ENCODE data around the gene ANKFY1. TPM values are rescaled to one million over a fixed set of nuclear protein-coding genes. Genes with fewer than 3 reads are reported as not detected.

The ANKFY1 gene
- total RNA-seq, 1 experiment from 2014 or later: 38.6 TPM

GRCh38 chr17:4161967-4162305, 101.8 kb downstream of the ANKFY1 start:
- intact Hi-C loops (cut with micrococcal nuclease; ENCODE audit: unreplicated experiment): no loop called here
- ChIA-PET CTCF (interaction anchor here (0.7 kb wide), 1 partner anchor 38 kb away, joined by 3 read pairs; no protein-coding TSS in a partner anchor), POLR2A (no interaction called here)
- H3K4me3 ChIP-seq (ENCODE audit: low read depth in 2 of 2, low read length in 2 of 2): no peak overlapping the region
- TF ChIP-seq POLR2AphosphoS5 (IDR thresholded peaks at IDR 0.05; ENCODE audit: low read depth, low read length): no peak
- no peak for TF ChIP-seq CTCF (IDR thresholded peaks at IDR 0.05)
- no peak for TF ChIP-seq SIN3A (IDR thresholded peaks at IDR 0.05; ENCODE audit: borderline replicate concordance, insufficient read depth, low read depth, low read length)
- no peak for TF ChIP-seq REST (IDR thresholded peaks at IDR 0.05; ENCODE audit: insufficient read depth in 1 of 2, low read depth in 2 of 2, low read length in 1 of 2)
- TF ChIP-seq TCF7L2 (IDR thresholded peaks at IDR 0.05; ENCODE audit: low read depth, low read length): no peak
- BruUV-seq (replicated peaks): no TSS peak
- peaks cover 2% of the 10 kb centered on the region; the same call in 1 of the 2 replicates for H3K36me3 ChIP-seq (ENCODE audit: control insufficient read depth, insufficient read depth, low read length)
- DNase-seq (ENCODE audit: low read depth, low spot score) (no peak), ATAC-seq (peak; percentile 55)
- no peaks in the 10 kb centered on the region for H3K9me3 ChIP-seq (ENCODE audit: control insufficient read depth, insufficient read depth, low read depth, low read length)
- H3K4me1 ChIP-seq (ENCODE audit: control insufficient read depth, insufficient read depth, low read length): peaks cover 38% of the 10 kb centered on the region
- H3K27me3 ChIP-seq (ENCODE audit: control insufficient read depth, insufficient read depth, low read length): no peaks in the 10 kb centered on the region
- in situ Hi-C loops (cut with HindIII; ENCODE audit: low pct_unique_long_range_greater_than_20kb, low sequenced_read_pairs): no loop called here
- peak overlapping the region; percentile 95 for H3K27ac ChIP-seq (ENCODE audit: low read length)

GRCh38 chr17:4161192-4161966, 102.4 kb downstream of the ANKFY1 start:
- BruUV-seq (replicated peaks): no TSS peak
- TF ChIP-seq POLR2AphosphoS5 (IDR thresholded peaks at IDR 0.05; ENCODE audit: low read depth, low read length) (peak; percentile 81), TCF7L2 (IDR thresholded peaks at IDR 0.05; ENCODE audit: low read depth, low read length) (peak; percentile 30; the same call in 1 of the 2 replicates), SIN3A (IDR thresholded peaks at IDR 0.05; ENCODE audit: borderline replicate concordance, insufficient read depth, low read depth, low read length) (no peak; the same call in 1 of the 2 replicates), CTCF (IDR thresholded peaks at IDR 0.05) (no peak), REST (IDR thresholded peaks at IDR 0.05; ENCODE audit: insufficient read depth in 1 of 2, low read depth in 2 of 2, low read length in 1 of 2) (no peak)
- ChIA-PET CTCF (interaction anchor here (0.7 to 0.8 kb wide), 2 partner anchors 38 to 260 kb away, joined by 3 read pairs; no protein-coding TSS in a partner anchor), POLR2A (interaction anchor here (0.5 to 0.9 kb wide), 2 partner anchors 18 to 246 kb away, joined by 3 read pairs; partner anchors contain the start of gene CYB5D2)
- ATAC-seq (peak; percentile 93), DNase-seq (ENCODE audit: low read depth, low spot score) (peak; percentile 88)
- H3K9me3 ChIP-seq (ENCODE audit: control insufficient read depth, insufficient read depth, low read depth, low read length): no peaks in the 10 kb centered on the region
- H3K4me3 ChIP-seq (ENCODE audit: low read depth in 2 of 2, low read length in 2 of 2): no peak overlapping the region
- peaks cover 38% of the 10 kb centered on the region for H3K4me1 ChIP-seq (ENCODE audit: control insufficient read depth, insufficient read depth, low read length)
- peak overlapping the region; percentile 95 for H3K27ac ChIP-seq (ENCODE audit: low read length)
- in situ Hi-C loops (cut with HindIII; ENCODE audit: low pct_unique_long_range_greater_than_20kb, low sequenced_read_pairs) (no loop called here), intact Hi-C loops (cut with micrococcal nuclease; ENCODE audit: unreplicated experiment) (no loop called here)
- peaks cover 2% of the 10 kb centered on the region; the same call in 1 of the 2 replicates for H3K36me3 ChIP-seq (ENCODE audit: control insufficient read depth, insufficient read depth, low read length)
- no peaks in the 10 kb centered on the region for H3K27me3 ChIP-seq (ENCODE audit: control insufficient read depth, insufficient read depth, low read length)

Measured in Panc1 (cell line).